H1 (cell line): Measurements from ENCODE around the gene GET3. TPM values are rescaled to one million over a fixed set of nuclear protein-coding genes. Genes with fewer than 3 reads are reported as not detected.

ENCODE experiments used
- CBX5 ChIP-seq: fragments of 300-800, 300-1000 bp; sonication (generic); IDR thresholded peaks from 2 replicates; pipeline ENCODE4 v1.7.1; 2016; ENCODE audit warnings: antibody characterized with exemption, low read length, low read depth
- CREB1 ChIP-seq: IDR thresholded peaks from 2 replicates; pipeline ENCODE4 v1.6.1; 2012; ENCODE audit warnings: inconsistent platforms
- EP300 ChIP-seq, 2 experiments: IDR thresholded peaks; 1 replicate in 1 of 2; 2 replicates in 1 of 2; pipeline ENCODE4 v1.6.1; 2011 to 2012; ENCODE audit warnings: low read depth in 2 of 2, low read length in 2 of 2, mild to moderate bottlenecking in 2 of 2, borderline replicate concordance in 1 of 2, inconsistent platforms in 1 of 2, moderate library complexity in 1 of 2
- KDM5A ChIP-seq: fragments of 200-600 bp; IDR thresholded peaks from 2 replicates; pipeline ENCODE4 v1.7.1; 2012; ENCODE audit warnings: mild to moderate bottlenecking, low read length, inconsistent platforms, mixed read lengths
- SIRT6 ChIP-seq: IDR thresholded peaks from one replicate; pipeline ENCODE4 v1.7.1; 2012; ENCODE audit warnings: low read length, inconsistent platforms
- SP1 ChIP-seq: IDR thresholded peaks from 2 replicates; pipeline ENCODE4 v1.6.1; 2011; ENCODE audit warnings: low read depth, low read length
- polyA plus RNA-seq, 7 experiments: library from polyadenylated mRNA; depleted of rRNA in 3 of 7; stranded (reverse) in 5 of 7; unstranded in 2 of 7; fragments of >200 nt in 5 of 7; fragments of 200-250 nt in 2 of 7; gene quantifications; 1 replicate in 5 of 7; 2 replicates in 1 of 7; 4 replicates in 1 of 7; pipeline versions ENCODE4 v1.2.1 to v1.2.3, GENCODE V29; 2011 to 2013; ENCODE audit warnings: missing spikeins in 2 of 7, mixed read lengths in 2 of 7
- total RNA-seq: library from RNA; stranded (reverse); fragmentation: NEBNext Ultra II Directional; extraction: Animal tissue kit (Norgen Biotek cat#: 25700); gene quantifications from 2 replicates; pipeline ENCODE4 v1.2.1, GENCODE V29; 2021
- TF ChIP-seq, protein P1 (sequence below): IDR thresholded peaks from 2 replicates; pipeline ENCODE4 v1.6.1; 2011; ENCODE audit warnings: low read depth, mild to moderate bottlenecking, low read length; ENCODE audit not compliant: insufficient read depth

The GET3 gene
- total and polyA plus RNA-seq, 2 of the 8 experiments (the other 6 are each of a cell fraction or from before 2014, with no cell fraction given): 105 to 297 TPM

DNA sequence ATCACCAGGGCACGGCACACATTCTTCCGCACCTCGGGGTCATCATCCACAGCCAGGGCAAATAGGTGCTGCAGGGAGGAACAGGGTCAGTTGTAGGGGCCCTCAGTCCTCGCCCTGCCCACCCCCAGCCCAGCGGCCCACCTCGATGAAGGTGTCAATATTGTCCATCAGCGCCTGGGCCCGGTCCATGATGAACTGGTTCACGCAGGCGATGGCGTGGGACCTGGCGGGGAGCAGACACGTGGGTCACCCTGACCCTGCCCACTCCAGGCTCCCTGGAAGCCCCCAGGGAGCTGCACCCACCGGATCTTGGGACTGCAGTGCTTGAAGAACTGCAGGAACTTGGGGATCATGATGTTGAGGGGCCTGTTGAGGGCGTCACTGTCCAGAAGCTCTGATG lies 22.2 kb upstream of the GET3 start (continued):
- TF ChIP-seq, protein P1, sequence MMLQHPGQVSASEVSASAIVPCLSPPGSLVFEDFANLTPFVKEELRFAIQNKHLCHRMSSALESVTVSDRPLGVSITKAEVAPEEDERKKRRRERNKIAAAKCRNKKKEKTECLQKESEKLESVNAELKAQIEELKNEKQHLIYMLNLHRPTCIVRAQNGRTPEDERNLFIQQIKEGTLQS: no peak
- TF ChIP-seq CREB1: no peak
- TF ChIP-seq CBX5: no peak
- no peak for TF ChIP-seq EP300 (IDR thresholded peaks at IDR 0.05; ENCODE audit: borderline replicate concordance in 1 of 2, low read depth in 2 of 2, low read length in 2 of 2)
- no peak for TF ChIP-seq KDM5A
- TF ChIP-seq SIRT6: no peak
- TF ChIP-seq SP1: no peak
